NCI-H82 treated with DMSO at 0.1 percent for 48 hours (cell line): ENCODE measurements around the gene HNRNPA3.
"Not testable (repeated sequence)": the region's sequence is repeated elsewhere in the genome, so short reads cannot be mapped to it uniquely, and the experiment has no call there.

Source experiments
- DNase-seq: peaks from one replicate; lab custom pipeline; 2025; ENCODE audit not compliant: unreplicated experiment; lab: John Stamatoyannopoulos, UW

HNRNPA3 gene

DNA sequence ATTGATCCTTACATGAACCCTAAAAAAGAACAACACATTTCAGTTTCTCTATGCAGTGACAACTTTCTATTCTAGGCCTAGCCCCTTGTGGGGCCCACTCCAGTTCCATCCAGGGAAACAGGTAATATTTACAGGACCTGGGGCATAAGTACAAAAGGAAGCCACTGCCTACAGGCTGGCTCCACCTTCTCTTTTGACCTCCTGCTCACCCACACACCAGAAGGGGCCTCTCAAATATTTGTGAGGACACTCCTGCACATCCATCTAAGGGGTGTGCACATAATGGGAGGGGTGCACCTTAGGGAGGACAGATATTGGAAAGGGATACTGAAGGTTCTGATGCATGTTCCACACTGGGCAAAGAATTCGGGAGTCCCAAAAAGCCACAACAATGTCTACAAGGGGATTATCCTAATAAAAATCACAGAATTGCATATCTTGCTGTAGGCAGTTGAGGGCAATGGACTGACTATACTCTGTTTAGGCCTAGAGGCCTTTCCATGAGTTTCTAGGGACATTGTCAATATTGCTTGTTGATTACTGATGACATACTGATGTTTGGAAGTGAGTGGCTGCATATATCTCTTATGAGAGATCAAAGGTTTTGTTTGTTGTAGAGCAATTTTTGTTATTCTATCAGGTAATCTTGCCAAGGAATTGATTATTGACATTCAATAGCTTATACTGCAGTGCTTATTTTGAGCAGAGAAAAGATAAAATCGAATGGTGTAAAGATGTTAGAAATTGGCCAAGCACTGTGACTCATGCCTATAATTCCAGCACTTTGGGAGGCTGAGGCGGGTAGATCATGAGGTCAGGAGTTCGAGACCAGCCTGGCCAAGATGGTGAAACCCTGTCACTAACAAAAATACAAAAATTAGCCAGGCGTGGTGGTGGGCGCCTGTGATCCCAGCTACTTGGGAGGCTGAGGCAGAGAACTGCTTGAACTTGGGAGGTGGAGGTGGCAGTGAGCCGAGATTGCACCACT, 23.8 kb upstream of the HNRNPA3 start:
- DNase-seq, result no peak

DNA sequence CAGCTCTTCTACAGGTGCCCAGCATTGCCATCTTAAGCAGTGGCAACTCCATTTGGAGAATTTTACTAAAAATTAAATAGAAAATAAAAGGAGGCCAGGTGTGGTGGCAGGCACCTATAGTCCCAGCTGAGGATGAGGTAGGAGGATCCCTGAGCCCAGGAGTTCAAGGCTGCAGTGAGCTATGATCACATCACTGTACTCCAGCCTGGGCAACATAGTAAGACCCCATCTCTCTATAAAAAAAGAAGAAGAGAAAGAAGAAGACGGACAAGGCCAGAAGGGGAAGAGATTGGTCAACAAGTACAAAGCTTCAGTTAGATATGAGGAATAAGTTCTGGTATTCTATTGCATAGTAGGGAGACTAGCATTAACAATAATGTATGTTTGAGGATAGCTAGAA, 21.7 kb upstream of the HNRNPA3 start:
- no peak for DNase-seq

DNA sequence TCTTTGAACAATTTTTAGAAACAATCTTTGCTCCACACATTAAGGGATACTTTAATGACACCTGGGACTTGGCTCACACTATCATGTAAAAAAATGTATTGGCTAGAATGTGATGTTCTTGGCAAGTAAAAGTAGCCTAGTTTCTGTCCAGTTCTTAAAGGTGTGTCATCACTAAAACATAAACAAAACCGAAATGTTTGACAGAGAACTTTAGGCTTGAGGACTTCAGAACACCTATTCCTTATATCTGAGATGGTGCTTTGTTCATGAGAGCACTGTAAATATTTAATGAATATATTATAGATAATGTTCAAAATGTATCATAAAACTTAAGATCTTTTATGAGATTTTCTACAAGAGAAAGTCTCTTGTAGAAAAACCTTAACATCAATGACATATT, 19.8 kb upstream of the HNRNPA3 start:
- no peak for DNase-seq

DNA sequence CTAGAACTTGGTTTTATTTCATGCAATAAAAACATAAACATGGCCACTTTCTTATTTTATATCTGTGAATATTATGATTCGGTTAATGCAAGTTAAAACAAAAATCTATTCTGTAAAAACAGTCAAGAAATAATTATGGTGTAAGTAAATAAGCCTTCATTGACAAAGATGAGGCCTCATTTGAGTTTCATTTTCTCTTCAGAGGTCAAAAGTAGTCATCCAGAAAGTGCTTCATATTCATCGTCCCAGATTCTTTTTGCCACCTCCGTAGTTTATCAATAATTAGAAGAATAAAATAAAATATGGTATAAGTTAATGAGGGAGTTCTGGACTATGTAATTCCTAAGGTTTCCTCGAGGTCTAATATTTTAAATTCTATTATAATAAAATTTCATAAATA, 19.4 kb upstream of the HNRNPA3 start:
- no peak for DNase-seq

DNA sequence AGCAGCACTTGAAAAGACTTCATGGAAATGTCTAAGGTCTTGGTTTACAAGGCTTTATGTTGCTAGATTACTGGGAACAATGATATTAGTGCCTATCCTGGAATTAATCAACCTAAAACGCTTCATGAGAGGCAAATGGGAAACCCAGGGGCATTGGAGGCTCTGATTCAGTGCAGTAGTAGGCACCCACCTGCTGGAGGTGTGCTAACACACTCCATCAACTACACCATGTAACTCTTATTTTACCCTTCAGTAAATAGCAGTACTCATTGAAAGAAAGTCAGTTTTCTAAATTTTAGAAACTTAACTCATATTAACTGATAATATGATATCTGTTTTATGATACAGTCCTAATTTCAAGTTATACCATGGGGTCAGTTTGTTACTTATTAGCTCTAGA, 17.4 kb upstream of the HNRNPA3 start:
- DNase-seq, result no peak

DNA sequence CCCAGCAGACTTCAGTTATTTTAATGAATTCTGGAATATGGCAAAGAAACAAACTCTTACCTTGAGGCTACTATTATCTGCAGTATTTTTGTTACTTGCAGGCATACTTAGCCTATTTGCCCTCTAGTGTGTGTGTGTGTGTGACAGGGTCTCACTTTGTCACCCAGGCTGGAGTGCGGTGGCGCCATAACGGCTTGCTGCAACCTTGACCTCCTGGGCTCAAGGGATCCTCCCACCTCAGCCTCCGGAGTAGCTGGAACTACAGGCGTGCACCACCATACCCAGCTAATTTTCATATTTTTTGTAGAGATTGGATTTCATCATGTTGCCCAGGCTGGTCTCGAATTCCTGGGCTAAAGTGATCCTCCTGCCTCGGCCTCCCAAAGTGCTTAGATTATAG, 12.2 kb upstream of the HNRNPA3 start:
- DNase-seq, result not testable (repeated sequence)

DNA sequence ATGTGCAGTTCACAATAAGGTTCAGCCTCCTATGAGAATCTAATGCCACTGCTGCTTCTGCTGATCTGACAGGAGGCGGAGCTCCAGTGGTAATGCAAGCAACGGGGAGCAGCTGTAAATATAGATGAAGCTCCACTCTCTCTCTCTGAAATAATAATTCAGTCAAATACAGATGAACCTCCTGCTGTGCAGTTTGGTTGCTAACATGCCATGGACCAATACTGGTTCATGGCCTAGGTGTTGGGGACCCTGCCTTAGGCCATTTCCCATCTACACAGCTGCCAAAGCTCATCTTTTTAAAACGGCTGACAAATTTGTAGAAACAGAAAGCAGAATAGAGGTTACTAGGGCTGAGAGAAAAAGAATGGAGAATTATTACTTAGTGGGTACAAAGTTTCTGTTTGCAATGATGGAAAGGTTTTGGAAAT, 10.7 kb upstream of the HNRNPA3 start:
- DNase-seq, result no peak

DNA sequence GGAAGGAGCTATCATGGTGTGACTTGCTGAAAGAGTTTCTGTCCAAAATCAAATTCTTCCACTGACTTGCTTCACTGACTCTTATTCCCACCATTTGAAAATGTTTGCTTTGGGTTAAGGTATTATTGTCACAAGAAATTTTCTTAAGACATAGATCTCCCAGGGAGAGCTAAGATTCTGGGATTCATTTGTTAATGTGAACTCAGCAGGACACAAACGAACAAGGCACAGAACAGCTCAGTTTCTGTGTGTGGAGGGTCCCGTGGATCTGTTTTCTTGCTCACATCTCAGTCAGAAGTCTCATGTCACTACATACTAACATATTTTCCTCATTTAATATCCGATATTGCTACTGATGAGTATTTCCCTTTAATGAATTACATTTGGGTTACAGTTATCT, 8.2 kb upstream of the HNRNPA3 start:
- DNase-seq, result no peak

DNA sequence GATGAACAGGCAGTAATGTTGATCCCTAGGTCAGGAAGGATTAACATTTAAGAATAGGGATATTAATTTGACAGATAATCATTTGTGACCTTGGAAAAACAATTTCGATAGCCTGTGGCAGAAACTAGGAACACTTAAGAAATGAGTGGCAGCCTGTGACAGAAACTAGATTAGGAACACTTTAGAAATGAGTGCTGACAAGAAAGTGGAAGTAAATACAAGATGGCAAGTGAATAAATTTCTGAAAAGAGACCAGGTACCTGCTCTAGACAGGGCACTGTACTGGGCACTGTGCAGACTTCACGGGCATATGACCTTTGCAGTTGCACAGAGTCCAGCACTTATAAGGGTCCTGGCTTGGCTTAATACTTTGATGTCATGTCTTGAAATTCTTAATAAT, 5.5 kb upstream of the HNRNPA3 start:
- DNase-seq, result no peak

DNA sequence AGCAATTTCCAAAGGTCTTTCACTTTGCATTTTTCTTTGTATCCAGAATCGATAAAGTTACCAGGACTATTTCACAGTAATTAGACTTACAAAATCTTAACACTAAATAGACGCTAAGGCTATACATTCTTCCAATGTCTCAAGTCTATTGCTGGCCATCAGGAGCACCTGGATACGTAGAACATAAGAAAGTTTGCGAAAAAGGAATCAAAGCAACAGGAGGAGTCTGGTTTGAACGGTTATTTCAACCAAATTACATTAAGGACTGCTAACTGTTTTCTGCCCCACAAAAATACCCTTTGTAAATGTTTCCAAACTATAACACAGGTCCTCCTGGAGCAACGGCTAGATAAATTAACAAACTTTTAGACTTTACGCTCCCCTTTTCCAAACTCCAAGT, 1.4 kb upstream of the HNRNPA3 start:
- DNase-seq, result no peak

DNA sequence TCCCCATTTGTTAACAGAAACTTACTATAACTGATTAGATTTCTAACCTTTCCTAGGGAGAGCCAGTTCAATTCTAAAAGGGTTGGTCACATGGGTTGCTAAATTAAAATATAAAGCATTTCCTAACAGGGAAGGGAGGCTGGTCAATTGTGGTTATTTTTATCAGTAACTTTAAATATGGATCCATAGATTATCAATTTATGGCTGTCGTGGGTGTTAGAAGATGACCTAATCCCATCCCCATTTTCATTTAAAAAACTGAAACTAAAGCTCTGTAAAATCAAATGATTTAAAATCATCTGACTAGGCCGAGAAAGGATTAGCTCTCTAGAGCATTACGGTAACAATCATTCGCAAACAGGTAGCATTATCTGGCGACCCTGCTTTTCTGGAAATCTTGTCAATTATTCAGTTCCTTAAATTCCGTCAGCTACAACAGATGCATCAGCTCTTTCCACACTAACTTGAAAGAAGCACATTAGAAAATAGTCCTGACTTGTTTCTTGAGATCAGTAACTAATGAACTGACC, 953 bp upstream of the HNRNPA3 start:
- DNase-seq, result no peak

DNA sequence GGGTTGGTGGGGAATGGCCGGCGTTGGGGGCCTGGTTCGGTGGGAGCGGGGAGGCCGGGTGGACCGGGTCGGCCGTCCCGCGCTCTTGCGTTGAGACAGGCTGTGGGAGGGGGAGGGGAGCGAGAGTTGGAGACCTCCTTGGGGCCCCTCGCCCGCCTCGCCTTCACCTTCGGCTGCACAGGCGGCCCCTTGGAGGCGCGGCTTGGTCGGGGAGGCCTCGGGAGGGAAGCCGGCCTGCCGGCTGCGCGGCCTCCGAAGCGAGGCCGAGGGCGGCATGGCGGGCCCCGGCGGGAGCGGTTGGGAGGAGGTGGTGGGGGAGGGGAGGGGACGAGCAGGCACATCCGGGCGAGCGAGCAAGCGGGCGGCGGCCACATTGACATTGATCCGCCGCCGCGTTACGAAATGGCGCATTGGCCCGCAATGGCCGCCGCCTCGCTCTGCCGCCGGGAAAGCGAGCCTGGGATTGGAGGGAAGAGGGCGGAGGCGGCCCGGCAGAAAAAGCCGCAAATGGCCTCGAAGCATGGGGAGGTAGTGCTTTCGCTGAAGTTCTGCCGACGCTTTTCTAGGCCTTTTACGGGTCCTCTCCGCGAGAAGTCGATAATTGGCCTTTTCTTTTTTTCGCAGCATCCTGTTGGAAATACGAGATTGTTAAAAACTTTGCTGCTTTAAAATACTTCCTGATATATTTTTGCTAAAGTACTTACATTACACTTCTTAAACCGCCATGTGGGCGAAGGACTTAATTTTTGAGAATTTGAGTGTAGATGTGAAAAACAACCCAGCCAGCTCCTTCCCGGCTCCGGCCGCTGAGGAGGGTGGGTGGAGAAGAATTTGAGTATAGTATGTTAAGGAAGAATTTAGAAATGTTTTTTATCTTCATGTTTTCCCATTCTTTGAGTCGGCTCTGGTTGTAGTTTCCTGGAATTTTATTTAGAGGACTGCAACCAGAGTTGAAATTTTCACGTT, 580 bp downstream of the HNRNPA3 start:
- DNase-seq, result peak; percentile 68

DNA sequence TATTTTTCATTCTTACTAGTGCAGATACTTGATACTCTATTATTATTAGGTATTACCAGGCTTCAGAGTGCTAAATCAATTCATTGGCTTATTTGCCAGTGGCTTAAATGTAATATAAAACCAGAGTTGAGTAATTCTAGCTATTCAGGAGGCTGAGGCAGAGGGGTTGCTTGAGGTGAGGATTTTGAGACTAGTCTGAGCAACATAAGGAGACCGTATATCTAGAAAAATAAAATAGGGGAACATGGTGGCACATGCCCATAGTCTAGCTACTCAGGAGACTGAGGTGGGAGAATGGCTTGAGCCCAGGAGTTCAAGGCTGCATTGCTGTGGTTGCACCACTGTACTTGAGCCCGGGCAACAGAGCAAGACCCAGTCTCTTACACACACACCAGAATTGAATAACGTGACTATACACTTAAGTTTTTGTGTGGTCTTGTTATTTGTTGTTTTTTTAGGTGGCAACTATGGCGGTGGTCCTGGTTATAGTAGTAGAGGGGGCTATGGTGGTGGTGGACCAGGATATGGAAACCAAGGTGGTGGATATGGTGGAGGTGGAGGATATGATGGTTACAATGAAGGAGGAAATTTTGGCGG, 4.8 kb downstream of the HNRNPA3 start:
- no peak for DNase-seq

DNA sequence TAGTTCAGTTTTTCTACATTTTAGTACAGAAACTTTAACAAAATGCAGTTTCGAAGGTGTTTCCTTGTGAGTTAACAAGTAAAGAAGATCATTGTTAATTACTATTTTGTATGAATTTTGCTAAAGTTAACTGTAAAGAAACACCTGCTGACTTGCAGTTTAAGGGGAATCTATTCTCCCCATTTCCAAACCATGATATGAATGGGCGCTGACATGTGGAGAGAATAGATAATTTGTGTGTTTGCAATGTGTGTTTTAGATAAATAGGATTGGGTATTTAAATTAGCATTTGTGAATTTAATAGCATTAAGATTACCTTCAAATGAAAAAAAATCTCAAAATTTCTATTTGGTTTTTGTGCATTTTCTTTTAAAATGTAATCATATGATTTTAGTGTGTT, 7.2 kb downstream of the HNRNPA3 start:
- not testable (repeated sequence) for DNase-seq

DNA sequence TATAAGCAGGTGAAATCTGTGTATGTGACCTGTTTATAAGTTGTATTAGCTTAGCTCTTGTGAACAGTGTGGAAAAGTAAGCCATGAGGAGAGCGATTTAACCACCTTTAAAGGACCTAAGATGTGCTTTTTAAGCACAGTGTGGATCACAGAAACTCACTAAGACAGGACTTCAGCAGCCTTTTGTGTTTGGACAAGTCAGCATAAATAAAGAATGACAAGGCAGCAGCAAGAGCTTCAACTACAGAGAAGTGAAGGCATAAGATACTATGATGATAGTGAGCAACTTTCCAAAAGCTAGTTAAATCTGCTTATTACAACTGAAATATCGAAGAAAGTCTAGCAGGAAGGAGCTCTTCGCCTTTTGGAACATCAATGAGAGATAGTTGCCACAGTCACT, 8.9 kb downstream of the HNRNPA3 start:
- no peak for DNase-seq

DNA sequence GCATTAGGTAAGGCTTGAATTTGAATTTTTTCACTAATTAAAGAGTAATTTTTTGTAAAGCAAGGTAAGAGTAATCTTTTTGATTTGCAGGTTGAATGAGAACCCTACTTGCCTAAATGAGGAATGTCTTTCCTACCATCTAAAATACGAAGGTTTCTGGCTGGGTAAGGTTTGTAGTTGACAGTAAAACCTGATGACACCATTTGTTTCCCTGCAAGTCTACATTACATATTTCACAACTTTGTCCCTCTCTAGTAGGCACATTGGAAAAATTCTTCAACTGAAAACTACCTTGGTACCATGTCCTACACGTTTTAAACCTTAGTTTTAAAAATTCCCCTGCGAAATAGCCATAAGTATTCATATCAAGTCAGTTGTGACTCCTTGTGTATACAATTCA, 9.4 kb downstream of the HNRNPA3 start:
- DNase-seq, result no peak

DNA sequence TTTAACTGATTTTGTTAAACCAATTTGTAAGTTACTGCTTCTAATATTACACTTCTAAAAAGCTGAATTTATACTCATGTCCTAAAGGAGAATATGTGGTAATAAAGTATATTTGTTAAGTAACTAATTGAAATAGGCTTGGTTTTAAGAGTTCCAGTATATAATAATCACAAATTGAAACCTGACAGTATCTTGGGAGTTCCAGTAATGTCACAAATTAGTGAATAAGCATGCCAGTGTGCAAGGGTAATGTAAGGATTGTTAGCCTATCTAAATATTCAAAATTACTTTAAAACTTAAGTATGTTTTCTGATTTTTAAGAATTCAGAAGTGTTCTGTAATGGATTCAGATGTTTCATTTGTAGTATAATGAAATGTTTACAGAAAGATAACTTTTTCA, 10.8 kb downstream of the HNRNPA3 start:
- DNase-seq, result not testable (repeated sequence)

DNA sequence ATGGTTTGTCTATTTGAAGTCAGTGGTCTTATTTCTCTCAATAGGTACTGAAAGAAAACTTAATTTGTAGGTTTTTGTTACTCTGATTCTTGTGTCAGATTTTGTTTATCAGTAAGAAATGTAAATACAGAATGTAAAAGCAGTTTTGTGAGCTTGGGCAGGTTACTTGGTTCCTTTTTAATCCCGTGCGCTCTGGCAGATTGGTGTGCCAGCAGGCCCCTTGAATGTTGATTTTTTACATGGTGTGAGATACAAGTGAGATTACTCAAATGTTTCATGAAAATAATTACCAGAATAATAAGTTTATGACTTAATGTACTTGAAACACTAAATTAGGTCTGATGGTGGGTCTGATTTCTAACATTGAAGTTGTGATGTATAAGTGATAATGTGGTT, 13.4 kb downstream of the HNRNPA3 start:
- DNase-seq, result no peak

DNA sequence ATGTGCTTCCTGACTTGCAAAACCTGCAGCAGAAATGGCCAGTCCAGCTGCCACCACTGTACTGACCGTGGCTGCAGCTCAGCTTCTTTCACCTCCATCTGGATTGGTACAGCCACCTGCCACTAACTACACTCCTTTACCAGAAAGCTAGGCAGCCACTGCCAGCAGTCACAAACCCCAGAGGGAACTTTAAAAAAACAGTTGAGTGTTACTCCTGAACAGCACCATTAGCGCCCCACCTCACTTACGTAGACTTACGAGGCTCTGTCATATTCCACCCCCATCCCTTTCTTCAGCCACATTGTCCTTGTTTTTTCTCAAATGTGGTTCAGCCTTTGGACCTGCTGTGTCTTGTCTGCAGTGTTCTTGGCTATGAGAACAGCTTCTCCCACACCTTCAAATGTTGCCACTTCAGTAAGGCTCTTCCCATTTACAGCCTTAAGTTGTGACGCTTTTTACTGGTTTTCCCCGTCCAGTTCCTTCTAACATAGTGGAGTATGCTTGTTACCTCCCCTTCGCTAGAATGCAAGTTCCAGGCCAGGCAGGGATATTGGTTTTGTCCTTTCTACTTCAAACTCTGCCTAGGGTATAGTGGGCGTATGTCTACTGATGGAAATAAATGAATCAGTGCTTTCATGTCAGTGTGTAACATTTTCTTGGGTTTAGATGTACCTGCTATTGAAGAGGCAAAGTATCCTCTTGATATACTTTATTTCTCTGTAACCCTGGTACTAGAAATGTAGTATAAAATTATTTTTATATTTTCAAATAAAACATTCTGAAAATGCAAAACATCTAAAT, 17.0 kb downstream of the HNRNPA3 start:
- DNase-seq, result no peak

DNA sequence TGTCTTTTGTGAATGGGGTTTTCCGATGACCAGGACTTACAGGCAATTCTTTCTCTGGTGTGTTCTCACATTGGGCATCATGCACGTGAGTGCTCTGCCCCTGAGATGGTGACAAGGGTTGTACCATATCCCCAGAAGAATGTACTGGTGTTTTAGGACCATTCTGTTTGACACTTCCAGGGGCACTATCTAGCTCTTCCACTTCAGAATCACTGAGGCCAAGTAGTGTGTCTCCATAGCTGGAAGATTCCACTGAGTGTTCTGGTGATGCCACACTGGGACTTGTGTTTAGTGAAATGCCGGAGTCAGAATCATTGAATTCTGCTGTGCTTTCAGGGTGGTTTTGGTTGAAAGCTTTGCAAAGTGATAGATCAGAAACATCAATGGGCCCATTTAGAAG, 18.7 kb downstream of the HNRNPA3 start:
- no peak for DNase-seq
